ENCODE measurements around the gene TMOD2.

DNA sequence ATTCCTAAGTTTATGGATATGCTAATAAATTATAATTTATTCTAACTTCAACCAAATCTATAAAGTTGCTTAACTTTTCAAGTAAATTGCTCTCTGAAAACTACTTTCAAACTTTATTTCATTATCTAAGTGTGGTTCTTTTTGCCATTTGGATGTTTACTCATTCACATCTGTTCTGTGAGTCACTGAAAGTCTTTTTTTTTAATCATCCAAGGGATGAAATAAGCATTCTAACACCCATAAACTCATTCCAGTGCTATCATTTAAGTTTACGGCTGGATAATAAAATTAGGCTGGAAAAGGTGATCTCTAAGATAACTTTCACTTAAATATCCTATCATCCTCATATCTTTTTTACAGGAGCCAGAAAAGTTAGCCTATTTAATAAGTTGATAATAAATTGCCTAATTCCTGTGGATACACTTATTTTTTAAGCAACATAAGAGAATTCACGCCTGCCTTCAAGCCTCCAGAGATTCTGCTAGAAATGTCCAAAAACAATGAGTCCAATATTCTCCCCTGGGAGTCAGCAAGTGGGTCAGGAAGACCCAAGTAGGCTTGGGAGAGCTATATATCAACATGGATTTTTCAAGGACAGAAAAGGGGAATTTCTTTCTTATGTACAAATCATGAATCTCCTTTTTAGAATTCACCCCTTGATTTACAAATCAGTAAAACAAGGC, 44.3 kb upstream of the TMOD2 start:
- TF ChIP-seq, protein P1, sequence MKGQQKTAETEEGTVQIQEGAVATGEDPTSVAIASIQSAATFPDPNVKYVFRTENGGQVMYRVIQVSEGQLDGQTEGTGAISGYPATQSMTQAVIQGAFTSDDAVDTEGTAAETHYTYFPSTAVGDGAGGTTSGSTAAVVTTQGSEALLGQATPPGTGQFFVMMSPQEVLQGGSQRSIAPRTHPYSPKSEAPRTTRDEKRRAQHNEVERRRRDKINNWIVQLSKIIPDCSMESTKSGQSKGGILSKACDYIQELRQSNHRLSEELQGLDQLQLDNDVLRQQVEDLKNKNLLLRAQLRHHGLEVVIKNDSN (CRISPR knock-in tag; IDR thresholded peaks at IDR 0.05) = no peak
- no peak for TF ChIP-seq ZNF138 (CRISPR knock-in tag; conservative IDR thresholded peaks at IDR 0.05)
- TF ChIP-seq, protein P2, sequence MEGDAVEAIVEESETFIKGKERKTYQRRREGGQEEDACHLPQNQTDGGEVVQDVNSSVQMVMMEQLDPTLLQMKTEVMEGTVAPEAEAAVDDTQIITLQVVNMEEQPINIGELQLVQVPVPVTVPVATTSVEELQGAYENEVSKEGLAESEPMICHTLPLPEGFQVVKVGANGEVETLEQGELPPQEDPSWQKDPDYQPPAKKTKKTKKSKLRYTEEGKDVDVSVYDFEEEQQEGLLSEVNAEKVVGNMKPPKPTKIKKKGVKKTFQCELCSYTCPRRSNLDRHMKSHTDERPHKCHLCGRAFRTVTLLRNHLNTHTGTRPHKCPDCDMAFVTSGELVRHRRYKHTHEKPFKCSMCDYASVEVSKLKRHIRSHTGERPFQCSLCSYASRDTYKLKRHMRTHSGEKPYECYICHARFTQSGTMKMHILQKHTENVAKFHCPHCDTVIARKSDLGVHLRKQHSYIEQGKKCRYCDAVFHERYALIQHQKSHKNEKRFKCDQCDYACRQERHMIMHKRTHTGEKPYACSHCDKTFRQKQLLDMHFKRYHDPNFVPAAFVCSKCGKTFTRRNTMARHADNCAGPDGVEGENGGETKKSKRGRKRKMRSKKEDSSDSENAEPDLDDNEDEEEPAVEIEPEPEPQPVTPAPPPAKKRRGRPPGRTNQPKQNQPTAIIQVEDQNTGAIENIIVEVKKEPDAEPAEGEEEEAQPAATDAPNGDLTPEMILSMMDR (IDR thresholded peaks at IDR 0.05) = no peak
